Measurements from ENCODE around the gene NNMT. TPM values are rescaled to one million over a fixed set of nuclear protein-coding genes. Genes with fewer than 3 reads are reported as not detected.

The NNMT gene
- total RNA-seq, 1 donor from 2014 or later, result 16.8 TPM

DNA sequence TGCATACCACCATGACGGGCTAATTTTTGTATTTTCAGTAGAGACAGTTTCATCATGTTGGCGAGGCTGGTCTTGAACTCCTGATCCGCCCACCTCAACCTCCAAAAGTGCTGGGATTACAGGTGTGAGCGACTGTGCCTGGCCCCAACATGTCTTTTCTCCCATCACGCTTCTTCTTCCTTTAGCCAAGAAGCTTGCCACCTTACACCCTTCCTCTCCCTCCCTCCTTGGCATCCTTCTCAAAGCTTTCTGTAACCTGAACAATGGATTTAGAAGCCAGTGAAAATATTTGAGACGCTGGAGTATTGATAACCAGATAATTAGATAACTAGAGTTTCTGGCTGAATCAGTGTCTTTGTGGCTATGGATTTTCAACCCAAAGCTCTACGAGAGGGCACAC, 11.3 kb upstream of the NNMT start:
- no peak for ATAC-seq

DNA sequence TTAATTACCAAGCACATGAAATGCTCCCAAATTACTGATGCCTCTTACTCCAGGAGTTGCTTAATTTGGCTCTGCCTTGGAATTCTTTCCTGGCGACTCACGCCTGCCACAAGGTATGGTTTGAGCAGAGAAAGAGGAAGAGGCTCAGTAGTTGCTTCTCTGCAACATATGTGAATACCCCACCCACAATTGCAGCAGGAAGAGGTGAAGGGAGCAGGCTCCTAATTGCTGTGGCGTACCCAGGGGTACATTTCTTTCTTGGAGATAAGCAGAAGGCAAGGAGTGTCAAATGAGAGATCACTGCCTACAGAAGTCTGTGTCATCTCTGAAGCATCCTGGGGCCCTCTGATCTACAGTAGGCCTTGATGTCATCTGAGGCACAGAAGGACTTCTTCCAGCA, 10.6 kb upstream of the NNMT start:
- no peak for ATAC-seq

DNA sequence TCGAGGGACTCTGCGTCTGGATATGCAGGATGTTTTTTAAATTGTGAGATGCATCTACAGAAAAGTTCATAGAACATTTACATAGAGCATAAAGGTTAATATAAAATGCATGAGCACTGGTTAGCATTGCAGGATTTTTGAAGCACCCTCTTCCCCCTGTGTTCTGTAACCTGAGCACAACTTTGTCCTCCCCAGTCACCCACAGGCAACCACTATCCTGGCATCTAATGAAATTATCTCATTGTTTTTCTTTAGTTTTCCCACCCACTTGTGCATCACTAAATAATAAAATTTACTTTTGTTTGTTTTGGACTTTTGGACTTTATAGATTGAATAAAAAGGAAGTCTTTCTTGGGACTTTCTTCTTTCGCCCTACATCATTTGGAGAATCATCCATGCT, 10.0 kb upstream of the NNMT start:
- ATAC-seq, result no peak

DNA sequence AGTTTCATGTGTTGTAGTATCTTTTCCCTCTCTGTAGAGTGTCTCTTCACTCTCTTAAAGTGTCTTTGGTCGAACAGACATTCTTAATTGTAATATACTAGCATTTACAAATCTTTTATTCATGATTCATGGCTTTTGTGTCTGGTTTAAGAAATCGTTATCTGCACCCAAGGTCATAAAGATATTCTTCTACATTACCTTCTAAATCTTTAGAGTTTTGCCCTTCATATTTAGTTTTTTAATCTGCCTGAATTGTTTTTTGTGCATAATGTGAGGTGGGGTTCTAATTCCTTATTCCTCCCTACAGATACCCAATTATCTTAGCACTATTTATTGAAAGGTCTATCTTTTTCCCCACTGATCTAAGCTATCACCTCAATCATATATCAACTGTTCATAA, 9.0 kb upstream of the NNMT start:
- no peak for ATAC-seq

DNA sequence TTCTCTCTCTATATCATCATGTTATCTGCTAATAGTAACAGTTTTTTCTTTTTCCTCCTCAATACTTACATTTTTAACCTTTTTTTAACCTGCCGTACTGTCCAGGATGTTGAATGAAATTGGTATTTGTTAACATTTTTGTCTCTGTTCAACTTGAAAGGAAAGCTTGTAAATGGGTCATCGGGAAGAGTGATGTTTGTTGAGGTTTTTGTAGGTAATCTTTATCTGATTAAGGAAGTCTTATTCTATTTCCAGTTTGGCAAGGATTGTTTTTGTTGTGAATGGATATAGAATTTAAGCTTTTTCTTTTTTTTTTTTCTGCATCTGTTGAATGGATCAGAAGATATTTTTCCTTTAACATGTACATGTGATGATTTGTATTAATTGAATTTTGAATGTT, 8.1 kb upstream of the NNMT start:
- no peak for ATAC-seq

DNA sequence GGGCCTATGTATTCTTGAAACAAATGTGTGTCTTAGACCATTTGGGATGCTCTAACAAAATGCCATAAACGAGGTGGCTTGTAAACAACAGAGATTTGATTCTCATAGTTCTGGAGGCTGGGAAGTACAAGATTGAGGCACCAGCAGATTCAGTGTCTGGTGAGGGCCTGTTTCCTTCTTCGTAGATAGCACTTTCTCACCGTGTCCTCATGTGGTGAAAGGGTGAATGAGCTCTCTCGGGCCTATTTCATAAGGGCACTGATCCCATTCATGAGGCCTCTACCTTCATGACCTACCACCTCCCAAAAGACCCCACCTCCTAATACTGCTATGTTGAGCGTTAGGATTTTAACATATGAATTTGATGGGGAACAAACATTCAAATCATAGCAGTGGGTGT, 6.4 kb upstream of the NNMT start:
- no peak for ATAC-seq

DNA sequence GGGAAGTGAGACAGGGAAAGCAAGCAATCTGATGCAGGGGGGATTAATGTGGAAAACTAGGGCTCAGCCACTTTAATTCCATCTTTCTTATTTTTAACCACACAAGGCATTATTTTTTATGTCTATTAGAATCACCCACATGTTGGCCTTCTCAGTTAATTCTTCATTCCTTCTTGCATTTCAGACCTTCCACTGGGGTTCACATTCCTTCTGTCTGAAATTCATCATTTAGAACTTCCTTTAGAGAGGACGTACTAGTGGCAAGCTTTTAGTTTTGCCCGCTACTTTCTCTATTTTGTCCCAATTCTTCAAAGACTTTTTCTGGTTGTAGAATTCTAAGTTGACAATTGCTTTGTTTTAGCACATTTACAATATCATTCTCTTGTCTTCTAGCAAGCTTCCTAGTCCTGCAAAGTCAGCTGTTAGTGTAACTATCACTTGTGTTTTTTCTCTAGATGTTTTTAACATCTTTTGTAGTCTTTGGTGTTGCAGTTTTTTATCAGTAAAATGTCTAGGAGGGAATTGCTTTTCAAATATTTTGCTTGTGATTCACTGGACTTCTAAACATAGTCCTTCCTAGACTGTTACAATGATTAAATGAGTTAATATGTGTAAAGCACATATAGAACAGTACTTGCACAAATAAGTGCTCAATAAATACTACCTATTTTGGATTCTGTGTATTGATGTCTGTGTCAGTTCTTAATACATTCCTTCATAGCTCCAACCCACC, 5.5 kb upstream of the NNMT start:
- no peak for ATAC-seq

DNA sequence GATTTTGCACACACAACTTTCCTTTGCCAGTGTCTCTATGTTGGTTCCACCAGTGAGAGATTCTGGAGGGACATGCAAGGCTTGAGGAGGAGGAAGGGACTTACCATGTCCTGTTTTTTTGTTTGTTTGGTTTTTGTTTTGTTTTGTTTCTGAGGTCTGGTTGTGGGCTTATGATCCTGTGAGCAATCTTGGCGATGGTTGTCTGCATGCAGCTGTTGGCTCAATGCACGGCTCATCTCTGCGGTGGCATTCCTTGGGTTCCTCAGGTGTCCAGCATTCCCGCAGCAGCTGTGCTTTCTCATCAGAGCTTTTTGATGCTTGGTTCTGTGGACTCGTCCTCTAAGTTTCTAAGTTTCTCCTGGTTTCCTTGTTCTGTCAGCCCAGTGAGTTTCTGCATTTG, 4.8 kb upstream of the NNMT start:
- no peak for ATAC-seq

DNA sequence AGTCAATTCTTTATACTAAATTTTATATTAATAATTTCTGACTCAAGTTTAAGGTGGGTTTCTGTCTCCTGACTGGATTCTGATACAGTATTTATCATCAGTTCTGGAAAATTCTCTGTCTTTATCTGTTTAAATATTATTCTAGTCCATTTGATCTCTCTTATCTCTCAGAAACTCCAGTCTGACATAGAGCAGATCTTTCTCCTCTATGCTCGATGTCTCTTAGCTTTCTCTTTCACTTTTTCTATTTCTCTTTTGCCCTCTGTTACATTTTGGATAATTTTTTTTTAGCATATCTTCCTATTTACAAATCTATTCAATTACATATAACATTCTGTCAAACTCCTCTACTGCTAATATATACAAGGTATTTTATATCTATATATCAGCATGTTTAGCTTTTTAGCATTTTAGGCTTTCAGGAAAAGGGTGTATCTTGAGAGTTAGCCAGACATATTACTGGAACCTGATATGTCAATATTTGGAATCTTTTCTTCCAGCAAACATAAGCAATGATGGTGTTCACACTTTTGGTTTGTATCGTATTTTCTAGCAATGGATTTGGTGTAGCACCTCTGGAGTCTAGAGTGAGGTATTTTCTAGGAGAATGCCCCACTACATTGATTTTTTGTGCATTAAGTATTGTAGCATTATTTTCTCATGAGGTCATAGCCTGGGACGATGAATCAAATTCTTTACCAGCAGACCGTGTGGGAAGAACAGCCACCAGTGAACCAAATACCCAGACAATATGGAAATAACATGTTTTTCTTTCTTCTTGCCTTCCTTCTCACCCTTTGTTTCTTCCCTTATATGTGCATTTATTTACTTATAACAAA, 4.1 kb upstream of the NNMT start:
- no peak for ATAC-seq

DNA sequence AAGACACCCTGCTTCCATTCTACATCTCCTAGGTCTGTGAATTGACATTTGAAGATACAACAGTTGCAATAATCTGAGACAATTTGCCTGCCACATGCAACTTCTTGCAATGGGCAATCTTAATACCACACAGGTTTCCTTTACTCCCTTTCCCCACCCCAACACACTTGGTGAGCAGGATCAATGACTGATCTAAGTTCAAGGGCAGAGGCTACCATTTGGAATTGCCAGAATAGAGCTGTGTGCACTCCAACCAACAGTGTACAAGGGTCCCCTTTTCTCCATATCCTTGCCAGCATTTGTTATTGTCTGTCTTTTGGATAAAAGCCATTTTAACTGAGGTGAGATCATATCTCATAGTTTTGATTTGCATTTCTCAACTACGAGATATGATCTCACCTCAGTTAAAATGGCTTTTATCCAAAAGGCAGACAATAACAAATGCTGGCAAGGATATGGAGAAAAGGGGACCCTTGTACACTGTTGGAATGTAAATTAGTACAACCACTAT, 2.9 kb upstream of the NNMT start:
- ATAC-seq, result no peak

DNA sequence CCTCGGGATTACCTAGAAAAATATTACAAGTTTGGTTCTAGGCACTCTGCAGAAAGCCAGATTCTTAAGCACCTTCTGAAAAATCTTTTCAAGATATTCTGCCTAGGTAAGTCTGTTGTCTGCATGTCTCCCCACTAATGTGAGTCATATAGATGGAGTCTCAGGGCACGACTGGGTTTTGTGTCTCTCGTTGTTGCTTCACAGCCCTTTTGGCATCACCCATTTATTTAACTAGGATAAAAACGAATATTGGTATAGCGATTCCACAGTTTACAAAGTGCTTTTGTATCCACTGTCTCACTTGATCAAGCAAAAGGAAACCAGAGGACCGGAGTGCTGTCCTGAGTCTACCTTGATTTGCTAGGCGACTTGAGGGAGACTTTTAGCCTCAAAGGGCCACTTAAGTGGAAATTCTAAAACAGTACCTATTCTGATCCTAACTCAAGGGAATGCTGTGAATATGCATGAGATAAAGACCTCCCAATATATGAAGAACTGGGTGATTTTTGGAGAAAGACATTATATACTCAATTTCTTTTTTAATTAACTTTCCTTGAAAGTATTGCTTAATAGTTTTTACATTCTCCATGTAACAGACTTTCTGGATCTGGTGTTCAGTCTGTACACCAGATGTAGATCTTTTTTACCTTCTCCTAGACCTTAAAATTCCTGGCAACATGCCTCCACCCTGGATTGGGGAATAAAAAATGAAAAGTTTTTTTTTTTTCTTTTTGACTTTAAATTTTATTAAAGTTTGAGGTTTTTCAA, 590 bp downstream of the NNMT start:
- no peak for ATAC-seq

DNA sequence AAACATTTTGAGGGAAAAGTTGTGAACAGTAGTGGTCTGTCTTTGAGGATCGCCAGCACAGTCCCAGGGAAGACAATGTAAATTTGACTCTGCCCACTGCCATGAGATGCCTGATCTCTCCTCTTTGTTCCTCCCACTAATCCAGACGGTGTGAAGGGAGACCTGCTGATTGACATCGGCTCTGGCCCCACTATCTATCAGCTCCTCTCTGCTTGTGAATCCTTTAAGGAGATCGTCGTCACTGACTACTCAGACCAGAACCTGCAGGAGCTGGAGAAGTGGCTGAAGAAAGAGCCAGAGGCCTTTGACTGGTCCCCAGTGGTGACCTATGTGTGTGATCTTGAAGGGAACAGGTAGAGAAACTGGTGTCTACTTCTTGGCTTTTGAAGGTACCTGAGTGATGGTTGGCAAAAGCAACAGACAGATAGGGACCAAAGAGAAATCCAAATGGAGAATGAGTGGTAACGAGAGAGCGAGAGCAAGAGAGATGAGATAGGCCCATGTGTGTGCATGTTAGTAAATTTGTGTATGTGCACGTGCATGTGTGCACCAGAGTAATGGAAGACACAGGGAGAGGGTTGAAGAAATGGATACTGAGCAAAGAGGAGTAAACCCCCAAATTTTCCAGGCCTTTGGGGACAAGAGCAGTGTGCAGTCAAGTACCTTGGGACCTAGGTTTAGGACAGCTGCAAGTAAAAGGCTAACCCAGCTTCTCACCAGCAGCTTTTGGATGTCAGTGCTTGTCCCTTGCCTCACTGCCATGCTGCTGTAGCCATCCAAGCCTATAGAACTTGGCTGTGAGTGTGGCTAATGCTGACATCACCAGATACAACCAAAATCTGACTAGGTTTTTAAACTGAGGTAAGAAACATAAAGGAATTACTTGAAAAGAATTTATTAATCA, 1.9 kb downstream of the NNMT start:
- ATAC-seq, result no peak

DNA sequence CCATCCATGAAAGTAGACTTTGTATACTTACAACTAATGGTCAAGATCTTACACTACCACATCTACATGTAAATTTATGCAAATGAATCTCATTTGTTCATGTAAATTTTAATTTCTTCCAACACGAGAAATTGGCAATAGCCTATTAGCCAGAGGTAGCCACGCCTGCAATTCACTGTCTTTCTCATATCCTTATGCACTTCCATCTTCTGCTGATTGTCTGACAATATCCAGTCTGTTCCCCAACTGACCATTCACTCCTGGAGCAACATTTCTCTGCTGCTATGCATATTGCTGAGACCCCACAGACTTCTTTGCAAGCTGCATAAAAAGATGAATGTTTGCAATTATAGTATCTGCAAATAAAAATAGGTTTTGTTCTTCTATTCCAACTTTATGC, 2.5 kb downstream of the NNMT start:
- no peak for ATAC-seq

DNA sequence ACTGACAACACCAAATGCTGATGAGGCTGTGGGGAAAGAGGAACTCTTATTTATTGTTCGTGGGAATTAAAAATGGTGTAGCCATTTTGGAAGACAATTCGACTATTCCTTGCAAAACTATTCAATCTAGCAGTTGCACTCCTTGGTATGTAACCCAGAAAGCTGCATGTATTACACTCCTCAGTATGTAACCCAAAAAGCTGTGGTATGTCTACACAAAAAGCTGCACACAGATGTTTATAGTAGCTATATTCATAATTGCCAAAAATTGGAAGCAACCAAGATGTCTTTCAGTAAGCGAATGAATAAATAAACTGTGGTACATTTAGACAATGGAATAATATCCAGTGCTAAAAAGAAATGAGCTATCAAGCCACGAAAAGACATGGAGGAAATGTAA, 4.9 kb downstream of the NNMT start:
- no peak for ATAC-seq

DNA sequence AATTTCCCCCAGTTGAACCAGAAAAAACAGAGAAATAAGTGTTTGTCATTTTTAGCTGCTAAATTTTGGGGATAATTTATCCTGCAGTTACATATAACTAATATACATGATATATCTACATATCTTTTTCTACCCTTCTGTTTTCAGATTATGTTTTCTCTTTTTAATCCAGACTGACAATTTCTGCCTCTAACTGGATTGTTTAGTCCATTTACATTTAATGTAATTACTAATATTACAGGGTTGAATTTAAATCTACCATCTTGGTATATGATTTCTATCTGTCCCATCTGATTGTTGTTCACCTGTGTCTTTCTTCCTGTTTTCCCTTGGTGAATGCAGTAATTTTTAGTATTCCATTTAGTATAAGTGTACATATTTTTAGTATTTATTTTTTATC, 5.7 kb downstream of the NNMT start:
- ATAC-seq, result no peak

DNA sequence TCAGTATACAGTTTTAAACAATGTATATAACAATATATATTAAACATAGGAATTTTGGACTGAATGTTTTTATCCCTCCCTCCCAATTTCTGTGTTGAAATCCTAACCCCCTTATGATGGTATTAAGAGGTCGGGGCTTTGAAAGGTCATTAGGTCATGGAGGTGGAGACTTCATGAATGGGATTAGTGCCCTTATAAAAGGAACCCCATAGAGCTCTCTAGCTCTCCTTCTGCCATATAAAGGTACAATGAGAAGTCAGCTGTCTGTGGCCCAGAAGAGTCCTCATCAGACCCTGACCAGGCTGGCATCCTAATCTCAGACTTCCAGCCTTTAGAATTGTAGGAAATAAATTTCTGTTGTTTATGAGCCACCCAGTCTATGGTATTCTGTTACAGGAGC, 6.5 kb downstream of the NNMT start:
- no peak for ATAC-seq

DNA sequence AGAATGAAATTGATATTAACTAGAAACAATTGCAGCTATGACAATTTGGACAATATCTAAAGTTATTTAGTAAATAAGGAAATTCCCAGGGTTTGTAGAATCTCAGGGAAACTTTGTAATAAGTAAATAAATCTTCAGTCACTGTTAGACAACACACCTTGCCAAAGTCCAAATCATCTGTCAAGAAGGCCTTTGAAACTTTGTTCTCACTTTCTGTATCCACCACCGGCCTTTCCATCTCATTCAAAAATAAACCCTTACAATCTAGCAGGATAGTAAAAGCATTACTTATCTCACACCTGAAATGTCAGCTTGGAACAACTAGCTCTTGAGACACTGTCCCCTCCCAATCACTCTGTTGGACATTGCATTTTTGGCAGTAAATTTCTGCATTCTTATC, 7.9 kb downstream of the NNMT start:
- ATAC-seq, result no peak

DNA sequence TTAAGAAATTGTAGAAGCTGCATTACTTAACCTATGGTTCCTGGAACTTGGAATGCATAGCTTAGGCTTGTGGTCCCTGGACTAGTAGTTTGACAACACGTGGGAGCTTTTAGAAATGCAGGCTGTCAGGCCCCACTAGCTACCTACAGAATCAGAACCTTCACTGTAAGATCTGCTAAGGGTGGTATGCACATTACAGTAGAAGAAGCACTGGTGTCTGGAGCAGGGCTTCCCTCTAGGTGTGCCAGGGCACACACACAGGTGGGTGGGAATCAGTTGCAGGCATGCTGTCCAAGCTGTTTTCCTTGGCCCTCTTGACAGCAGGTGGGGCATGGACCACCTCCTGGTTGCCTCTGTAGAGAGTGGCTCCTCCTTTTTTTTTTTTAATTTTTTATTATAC, 8.8 kb downstream of the NNMT start:
- no peak for ATAC-seq

DNA sequence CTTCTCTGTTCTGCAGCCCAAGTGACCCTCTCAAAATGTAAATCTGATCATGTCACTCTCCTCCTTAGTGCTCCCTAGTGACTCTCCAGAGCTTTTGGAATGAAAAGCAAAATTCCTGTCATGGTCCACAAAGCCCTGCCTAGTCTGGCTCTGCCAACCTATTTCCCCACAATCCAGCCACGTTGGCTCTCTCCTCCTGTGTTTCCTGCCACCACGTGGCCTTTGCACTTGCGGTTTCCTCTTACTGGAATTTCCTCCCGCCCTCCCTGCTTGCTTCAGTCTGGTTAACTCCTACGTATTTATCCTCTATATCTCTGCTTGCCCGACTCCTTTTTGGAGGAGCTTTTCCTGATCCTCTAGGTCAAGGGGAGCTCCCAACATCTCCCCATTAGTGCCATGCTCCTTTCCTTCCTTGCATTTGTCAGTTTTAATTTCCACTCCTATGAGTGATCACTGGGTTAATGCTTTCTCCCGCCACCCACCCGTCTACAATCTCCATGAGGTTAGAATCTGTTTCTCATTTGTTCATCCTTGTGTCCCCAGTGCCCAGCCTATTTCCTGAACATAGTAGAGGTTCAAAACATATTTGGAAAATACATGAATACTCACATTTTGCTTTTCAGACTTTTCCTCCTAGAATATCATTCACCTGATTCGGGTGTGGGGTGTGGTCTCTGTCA, 11.5 kb downstream of the NNMT start:
- peak; percentile 55 for ATAC-seq

DNA sequence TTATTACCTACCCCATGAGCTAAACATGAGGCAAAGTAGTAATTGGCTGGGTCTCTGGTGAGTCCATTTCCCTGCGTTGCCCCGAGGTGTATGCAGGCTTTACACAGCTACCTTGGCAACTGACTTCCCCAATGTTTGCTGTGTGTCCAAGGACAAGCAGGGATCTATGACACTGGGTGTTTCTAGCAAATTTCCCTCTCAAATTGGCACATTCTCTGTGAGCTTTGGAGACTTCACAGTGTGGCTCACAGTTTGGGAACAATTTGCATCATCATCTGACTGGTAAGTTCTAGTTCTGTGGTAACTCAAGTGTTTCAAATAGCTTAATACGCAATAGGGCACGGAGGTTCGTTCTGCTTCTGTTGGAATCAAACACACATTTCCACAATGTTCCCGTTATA, 12.5 kb downstream of the NNMT start:
- ATAC-seq, result peak; percentile 23

DNA sequence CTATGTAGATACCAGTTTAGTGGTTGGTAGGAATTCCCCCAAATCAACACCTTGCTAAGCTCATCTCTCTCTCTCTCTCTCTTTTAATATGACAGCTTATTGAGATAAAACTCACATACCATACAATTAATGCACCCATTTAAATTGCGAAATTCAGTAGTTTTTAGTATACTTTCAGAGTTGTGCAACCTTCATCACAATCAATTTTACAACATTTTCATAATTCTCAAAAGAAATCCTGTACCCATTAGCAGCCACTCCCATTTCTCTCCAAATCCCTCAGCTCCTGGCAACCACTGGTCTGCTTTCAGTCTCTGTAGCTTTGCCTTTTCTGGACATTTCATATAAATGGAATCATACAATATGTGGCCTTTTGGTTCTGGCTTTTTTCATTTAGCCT, 13.3 kb downstream of the NNMT start:
- ATAC-seq, result no peak

DNA sequence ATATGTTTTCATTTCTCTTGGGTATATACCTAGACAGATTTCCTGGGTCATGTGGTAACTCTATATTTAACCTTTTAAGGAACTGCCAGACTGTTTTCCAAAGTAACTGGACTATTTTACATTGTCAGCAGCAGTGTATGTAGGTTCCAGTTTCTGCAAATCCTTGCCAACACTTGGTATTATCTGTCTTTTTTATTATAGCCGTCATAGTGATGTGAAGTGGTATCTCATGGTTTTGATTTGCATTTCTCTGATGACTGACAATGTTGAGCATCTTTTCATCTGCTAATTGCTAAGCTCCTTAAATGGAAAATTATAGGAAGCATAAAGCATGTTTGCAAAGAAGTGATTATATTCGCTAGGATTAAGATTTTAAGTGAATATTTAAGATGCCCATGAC, 13.9 kb downstream of the NNMT start:
- ATAC-seq, result no peak
